Nucleus accumbens (tissue), 56 donors: Measurements from ENCODE around the gene FGF14.

ENCODE experiments used
- DNase-seq, 56 donors: peaks; one replicate each; lab custom pipeline; 2025; lab: John Stamatoyannopoulos, UW

The FGF14 gene

DNA sequence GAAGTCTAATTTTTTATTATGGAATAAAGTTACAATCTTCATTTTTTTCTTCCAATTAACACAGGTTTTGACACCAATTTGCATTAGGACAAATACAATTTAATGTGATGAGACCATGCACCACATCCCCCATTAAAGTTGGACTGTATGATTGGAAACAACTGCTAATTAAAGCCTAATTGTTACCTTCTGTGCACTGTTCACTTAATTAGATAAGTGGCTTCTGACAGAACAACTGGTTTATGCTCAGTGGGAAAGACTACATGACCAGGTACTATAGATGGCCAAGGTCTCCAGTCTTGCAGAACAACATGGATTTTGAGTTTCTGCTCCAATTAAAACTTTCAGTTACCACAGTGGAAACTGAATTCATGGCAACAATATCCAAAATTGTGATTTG is 198.1 kb downstream of the FGF14 start:
- DNase-seq = no peak

DNA sequence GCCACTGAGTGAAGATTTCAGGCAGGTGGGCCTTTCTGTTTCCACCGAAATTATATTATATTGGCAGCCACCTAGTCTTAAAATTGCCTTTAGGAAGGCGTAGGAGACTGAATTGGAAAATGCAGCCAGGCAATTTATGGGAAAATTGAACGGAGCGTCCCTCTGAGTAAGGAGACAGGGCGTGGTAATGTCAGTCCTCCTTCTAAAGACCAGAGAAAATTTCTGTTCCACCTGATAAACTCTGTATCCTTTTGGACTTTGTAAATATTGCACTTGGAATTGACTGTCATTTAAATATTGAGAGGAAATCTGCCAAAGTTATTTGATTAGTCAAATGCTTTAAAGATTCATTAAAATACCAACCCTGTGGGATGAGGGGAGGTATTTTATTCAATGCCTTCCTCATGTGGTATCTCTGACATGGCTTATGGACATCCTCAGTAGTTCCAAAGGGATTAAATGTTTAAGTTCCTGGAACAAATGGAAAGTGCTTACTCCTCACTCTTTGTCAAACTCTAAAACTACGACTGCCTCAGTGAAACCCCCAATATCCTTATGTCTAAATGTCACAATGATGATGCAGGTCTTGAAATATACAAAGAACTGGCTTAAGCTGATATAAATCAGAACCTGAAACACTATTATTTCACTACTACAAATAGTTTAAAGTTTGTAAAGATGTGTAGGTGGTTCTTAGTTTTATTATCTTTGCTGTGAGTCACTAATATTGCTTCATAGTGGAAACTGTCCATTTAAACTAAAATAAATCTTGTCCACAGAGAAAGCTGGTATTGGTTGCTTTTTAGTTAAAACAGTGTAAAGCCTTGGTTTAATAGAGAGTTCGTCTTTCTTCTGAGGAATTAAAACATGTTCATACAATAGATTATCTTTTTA is 203.2 kb downstream of the FGF14 start:
- no peak for DNase-seq

DNA sequence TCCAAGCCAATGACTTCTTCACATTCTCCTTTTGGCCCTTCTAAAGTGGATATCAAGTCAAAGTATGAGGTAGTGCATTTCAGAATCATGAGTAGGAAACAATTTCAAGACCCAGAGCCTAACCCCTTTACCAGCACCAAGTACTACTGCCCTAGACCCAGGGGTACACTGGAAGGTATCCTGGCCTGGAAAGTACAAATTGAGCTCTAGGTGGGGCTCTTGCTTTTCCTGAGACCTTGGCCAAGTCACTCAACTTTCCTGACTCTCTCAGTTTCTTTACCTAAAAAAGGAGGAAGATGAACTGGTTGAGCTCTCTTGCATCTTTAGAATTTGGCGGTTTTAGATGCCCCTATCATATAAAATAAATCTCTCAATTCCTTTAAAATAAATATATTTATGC is 204.7 kb downstream of the FGF14 start:
- no peak for DNase-seq

DNA sequence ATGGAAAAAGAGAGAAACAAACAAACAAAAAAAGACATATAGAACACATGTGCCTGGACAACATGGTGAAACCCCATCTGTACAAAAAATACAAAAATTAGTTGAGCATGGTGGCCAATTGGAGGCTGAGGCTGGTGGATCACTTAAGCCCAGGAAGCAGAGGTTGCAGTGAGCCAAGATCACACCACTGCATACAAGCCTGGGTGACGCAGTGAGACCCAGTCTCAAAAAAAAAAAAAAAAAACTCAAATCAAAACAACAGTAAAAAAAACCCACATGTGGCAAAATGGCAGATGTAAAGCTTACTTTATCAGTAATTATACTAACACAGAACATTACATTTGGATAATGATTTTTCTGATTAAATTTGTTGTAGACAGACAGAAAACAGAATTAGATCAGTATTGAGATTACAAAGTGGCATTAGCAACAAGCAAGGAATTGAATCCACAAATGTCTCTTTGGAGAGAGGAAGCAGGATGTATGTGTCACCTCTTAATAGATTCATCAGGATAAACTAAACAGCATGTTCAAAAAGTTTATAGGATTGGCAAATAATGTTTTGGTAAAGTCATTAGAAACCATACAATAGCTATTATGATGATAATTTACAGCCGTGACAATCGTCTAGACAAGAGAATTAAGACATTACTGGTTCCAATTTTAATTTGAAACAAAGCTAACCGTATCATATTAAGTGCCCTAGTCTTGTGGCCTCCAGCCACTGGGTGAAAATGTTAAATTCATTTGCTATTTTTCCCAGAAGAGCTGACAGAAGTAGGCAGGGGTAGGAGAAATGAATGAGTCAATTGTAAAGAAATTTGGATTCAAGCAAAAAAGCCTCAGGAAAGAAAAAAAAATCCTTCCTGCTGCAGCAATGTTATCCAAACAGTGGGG is 206.0 kb downstream of the FGF14 start:
- DNase-seq = no peak

DNA sequence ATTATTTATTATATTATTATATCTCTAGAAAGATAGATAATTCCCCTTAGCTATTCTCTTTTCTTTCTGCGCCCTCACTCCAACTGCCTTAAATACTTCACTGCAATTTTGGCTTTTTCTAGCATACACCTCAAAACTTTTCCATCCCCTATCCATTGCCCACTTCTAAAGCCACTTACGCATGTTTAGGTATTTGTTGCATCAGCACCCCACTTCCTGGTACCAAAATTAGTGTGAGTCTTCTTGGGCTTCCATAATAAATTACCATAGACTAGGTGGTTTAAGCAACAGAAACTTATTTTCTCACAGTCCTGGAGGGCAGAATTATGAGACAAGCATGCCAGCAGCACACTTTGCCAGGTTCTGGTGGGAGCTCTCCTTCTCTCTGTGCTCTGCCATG is 209.0 kb downstream of the FGF14 start:
- DNase-seq = no peak

DNA sequence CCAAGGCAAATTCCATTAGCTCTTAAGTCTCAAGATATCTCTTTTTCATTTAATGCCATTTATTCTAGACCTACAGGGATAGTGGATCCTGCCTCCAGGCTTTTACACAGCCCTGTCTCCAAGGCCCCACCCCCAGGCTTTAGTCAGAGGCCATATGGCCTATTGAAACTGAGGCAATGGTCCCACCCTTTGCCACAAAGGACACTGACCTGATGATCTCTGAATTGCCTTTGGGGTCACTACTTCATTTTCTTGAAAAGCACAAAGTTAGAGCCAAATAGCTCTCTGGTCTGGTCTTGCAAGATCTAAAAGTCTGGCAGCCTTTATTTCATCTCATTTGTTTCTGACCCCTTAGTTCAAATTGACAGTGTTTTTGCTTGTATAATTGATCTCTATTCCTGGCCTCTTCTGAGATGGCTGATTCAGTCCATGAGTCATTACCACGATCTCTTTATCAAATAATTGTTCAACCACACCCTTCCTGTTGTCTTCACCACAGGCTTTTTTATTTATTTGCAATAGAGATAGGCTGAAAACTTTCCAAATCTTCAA is 209.8 kb downstream of the FGF14 start:
- no peak for DNase-seq

DNA sequence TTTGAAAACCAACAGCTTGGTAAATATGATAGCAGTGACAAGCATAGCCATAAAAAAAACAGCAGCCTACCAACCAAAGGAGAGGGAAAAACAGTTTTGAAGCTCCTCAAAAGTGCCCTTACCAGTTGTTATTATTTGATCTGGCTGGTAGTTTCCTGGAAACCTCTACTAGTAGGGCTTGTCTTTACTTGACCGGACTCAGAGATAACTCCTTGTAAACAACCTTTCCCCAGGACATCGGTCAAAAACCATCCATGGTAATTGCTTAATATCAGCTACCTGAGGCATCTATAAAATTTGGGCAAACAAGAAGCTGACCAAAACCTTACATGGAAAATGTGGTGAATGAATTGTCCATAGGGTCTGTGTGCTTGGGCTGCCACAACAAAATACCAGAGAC is 210.9 kb downstream of the FGF14 start:
- DNase-seq = no peak

DNA sequence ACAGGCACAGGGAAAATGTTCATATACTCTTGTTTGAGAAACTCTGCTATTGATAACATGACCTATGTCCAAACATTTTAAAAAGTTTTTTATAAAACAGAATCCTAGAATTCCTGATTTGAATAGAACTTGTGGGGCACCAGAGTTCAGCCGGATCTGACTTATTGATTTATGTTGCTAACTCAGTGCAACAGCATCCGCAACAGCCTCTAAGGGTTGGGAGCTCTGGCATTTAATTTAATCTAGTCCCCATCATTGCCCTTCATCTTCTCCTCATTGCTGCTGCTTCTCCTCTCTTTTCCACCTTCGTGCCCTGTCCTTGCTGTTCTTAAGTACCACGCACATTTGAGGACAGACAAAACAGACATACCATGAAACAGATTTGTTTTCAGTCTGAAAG is 214.5 kb downstream of the FGF14 start:
- DNase-seq = no peak

DNA sequence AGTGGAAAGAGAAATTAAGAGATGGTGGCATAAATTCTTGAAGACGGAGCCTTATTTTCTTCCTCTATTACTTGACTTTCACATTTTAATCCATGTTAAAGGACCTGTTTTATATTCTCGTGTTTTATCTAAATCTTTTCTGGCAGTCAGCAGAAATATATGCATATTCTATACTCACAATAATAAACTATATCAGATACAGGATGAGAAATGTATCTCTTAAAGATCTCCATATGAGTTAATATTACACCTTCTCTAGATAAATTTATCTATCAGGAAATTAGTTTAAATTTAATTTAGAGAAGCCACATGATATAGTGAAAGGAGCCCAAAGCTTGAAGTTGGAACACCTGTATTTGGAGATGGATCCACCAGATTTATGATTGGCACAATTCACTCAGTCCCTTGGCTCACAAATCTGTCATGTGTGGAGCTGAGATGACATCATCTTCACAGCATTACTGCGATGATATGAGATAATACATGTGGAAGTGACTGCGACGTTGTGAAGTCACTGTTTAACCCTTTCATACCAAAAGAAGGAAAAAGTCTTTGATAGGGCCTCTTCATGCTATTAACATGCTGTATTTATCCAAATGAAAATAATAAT is 216.4 kb downstream of the FGF14 start:
- no peak for DNase-seq

DNA sequence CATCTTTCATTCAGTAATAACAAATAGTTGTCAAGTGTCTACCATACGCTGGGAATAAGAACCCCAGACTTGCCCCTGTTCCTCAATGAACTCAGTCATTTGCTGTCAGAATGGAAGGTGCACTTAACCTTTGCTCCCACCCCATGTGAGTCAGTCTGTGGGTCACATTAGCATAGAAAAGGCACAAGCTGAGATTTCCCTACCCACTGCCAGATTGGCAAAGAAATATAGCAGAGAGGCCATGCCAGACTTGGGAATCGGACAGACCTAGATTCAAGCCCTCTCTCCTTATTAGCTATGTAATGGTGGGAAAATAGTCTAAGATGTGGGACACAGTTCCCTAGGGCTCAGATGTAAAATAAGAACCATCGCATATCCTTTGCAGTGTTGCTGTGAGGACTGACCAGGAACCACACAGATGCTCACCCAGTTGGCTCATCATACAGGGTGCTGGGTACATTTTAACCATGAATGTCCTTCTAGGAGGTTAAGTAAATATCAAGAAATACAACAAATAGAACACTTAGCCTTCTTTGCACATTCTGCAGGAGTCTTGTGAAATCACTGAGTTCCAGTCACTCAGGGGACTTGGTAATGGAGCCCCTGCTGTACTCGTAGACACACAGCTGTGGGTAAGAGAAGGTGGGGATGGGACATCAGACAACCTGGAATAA is 218.2 kb downstream of the FGF14 start:
- DNase-seq = no peak

DNA sequence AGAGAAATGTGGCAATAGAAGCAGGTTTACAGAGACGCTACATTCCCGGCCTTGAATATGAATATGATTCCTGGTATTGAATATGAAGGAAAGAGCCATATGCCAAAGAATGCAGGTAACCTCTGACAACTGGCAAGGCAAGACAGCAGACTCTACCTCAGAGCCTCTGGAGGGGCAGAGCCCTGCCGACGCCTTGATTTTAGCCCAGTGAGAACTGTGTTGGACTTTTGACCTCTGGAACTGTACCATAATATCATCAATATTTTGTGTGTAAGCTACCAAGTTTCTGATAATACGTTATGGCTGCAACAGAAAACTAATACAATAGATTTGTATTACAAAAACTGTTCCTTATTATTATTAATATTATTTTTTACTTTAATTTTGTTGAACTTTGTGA is 219.7 kb downstream of the FGF14 start:
- no peak for DNase-seq

DNA sequence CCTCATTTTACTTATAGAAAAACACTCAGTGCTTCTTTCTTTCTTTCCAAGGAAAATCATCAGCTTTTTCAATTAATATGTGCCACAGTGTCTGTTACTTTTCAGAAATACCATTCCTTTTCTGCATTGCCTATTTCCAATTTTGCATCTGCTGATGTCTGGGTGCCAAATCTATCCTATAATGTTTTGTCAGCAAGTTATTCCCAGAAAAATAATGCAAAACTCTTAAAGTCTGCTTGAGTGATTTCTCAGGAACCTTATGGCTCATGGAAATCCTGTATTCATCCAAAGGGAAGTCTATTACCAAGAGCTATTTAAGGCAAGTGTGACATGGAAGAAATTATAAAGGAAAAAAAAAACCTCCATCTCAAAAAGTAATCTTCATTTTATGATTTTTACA is 224.4 kb downstream of the FGF14 start:
- DNase-seq = no peak

DNA sequence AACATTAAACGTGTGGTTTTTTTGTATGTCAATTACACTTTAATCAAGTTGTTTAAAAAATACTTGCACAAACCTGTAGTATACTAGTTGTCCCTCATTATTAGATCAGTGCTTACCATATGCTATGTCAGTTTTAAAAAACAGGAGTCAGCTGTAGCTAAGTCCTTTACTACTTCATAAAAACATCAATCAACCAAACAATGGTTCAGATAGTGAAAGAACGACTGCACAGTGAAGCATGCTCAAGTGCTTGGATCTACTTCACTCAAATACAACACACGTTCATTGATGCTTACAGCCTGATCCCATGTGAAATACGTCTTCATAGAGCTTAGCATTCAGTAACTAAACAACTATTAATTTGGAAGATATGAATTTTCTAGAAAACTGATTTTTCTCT is 225.0 kb downstream of the FGF14 start:
- no peak for DNase-seq

DNA sequence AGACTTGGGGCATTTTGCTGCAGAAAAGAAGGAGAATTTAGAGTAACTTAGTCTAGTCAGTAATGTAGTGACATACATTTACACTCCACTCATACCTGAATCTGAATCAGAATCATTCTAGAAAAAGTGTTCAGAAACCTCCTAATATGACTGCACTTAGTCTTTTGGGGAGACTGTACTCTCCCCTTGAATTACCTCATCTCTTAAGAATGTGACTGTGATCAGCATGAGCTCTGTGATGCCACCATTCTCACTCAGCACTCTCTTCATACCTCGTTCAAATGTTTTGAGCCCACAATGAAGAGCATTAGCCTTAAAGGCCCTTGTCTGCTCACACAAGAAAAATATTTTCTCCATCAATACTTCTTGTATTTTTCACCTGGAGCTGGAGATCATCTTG is 229.4 kb downstream of the FGF14 start:
- no peak for DNase-seq

DNA sequence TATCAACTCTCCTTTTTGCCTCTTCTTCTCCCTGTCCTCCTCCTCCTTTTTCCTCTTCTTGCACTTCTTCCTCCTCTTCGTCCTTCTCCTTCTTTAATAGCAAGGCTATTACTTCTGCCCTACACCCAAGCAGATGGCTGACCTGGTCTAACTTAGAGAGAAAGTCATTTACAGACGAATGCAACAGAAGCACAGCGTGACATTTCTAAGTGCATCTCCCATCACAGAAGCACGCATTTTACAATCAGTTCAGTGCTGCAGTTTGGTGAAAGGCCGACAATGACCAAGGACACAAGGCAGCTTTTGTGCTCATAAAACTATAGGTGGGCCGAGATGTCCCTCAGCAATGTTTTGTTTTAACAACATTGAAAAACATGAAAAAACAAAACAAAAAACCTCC is 231.5 kb downstream of the FGF14 start:
- no peak for DNase-seq

DNA sequence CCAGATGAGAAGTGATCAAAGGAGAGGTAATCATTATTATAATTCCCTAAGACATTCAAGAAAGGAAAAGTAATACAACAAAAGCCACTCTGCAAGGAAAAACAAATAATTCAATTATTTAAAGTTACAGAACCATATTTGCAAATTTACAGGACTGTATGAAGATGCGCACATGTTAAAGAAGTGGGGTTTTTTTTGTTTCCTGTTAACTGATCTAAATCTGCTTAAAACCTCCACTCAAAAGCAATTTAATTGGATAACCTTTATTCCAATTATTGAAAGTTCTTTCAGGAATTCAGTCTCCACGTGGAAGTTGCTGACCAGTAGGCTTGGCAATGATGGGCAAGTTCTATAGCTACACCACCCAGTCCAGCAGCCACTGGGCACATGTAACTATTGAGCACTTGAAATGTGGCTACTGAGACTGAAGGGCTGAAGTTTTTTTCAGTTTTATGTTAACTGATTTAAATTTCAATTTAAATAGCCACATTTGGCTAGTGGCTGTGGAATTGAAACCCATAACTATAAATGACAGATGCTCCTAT is 232.3 kb downstream of the FGF14 start:
- DNase-seq = no peak

DNA sequence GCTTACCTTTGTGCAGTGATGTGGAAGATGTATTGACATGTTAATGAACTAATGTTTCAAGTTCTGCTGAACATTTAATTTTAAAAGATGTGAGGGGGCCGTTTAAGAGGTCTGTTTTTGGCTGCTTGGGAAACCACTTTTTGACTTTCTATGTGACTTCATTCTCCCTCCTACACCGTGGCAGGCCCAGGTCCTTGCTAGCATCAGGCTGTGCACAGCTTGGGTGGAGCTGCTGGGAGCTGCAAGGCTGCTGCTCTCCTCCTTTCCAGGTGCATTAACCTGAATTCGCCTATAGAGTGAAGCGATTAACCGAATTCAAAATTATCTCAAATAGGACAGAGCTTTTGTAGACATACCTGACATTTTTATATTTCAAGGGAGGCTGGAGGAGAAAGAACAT is 249.1 kb downstream of the FGF14 start:
- DNase-seq = peak in 32 of 56 donors; percentile 2 to 75 (median 21)

DNA sequence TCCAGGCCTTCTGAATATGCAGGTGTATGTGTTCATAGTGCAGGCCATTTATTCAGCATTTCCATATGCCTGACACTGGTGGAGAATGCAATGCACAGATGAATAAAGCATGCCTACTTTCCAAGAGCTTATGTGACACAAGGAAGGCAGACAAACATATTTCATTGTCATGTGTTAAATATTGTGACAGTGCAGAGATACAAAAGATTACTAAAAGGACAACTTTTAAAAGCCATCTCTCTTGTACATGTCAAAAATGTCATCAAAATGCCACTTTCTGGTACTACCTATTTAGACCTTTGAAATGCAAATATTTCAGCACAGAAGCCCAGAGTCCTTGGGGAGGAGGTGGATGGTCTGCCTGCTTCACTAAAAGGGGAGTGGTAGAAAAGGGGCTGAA is 254.5 kb downstream of the FGF14 start:
- DNase-seq = no peak

DNA sequence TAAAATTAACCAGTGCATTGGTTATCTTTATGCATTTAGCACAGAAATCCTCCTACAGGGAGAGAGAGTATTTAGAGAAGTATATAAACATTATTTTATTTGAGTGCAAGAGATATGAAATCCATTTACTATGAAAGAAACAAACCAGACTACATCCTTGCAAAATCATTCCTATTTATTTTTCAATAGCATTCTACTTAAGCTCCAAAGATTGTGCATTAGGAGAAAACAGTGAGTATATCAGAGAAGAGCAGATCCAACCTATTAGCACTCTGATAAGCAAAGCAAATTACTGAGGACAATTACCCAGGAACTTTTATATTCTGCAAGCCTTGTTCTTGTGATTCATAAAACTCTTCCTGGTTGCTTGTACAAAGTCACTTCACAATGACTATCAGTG is 256.1 kb downstream of the FGF14 start:
- no peak for DNase-seq

DNA sequence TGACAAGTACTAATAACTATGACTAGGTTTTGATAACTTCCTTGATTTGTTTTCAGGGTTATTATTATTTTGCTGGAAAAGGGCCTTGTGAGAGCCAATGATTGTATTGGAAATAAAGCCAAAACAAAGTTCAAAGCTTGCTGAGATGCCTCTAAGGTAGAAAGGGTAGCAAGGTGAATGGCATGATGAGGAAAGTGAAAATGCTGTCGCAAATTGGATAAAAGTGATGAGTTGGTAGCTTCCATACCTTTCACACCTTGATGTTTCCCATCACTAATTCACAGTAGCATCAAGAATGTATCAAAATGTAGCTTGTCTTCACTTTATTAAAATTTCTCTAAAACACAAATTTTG is 259.4 kb downstream of the FGF14 start:
- no peak for DNase-seq
